ENCODE results near the gene TCP11L1. TPM values are rescaled to one million over a fixed set of nuclear protein-coding genes. Genes with fewer than 3 reads are reported as not detected.

TCP11L1 gene
- total RNA-seq = 9.2 TPM

- peak within 1 kb of the TSS; percentile 96 for H3K4me3 ChIP-seq (ENCODE audit: low read length)
- no peaks in the 10 kb centered on the region for H3K9me3 ChIP-seq (ENCODE audit: low read depth, low read length)
- H3K27me3 ChIP-seq (ENCODE audit: insufficient read depth, low read length) = no peaks in the 10 kb centered on the region
- peaks cover 14% of the 10 kb centered on the region for H3K4me1 ChIP-seq (ENCODE audit: insufficient read depth, low read length)
These were observed at the start of gene TCP11L1 for GRCh38 chr11:33039274-33040032. Gene TCP11L1, plus strand, starts transcription at chr11:33039572. Its CDS starts 4,202 bp downstream, at chr11:33043774.

- no peaks in the 10 kb centered on the region for H3K27me3 ChIP-seq (ENCODE audit: insufficient read depth, low read length)
- H3K9me3 ChIP-seq (ENCODE audit: low read depth, low read length) = peaks cover 8% of the 10 kb centered on the region
- H3K4me1 ChIP-seq (ENCODE audit: insufficient read depth, low read length) = no peaks in the 10 kb centered on the region
- no peak overlapping the region for H3K4me3 ChIP-seq (ENCODE audit: low read length)
These were observed 48.9 kb upstream of the TCP11L1 start for GRCh38 chr11:32990481-32990880.

- Histone ChIP-seq H3K9me3 (ENCODE audit: low read depth, low read length) (peaks cover 8% of the 10 kb centered on the region), H3K4me1 (ENCODE audit: insufficient read depth, low read length) (no peaks in the 10 kb centered on the region), H3K27me3 (ENCODE audit: insufficient read depth, low read length) (no peaks in the 10 kb centered on the region), H3K4me3 (ENCODE audit: low read length) (no peak overlapping the region)
These were observed 47.9 kb upstream of the TCP11L1 start for GRCh38 chr11:32991427-32991826.

DNA sequence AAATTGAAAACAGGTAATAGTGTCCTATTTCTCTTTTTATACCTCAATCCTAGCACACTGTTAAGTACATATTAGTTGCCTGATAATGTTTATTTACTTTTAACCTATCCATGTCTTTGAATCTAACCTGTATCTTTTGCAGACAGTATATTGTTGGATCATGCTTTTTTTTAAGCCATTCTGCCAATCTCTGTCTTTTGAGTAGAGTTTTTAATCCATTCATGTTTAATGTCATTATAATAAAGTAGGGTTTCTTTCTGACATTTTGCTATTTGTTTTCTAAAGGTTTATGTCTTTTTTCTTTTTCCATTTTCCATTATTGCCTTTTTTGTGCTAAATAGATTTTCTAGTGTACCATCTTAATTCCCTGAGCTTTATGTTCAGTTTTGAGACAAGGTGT, 47.5 kb upstream of the TCP11L1 start:
- H3K9me3 ChIP-seq (ENCODE audit: low read depth, low read length) = peaks cover 8% of the 10 kb centered on the region
- H3K27me3 ChIP-seq (ENCODE audit: insufficient read depth, low read length) = no peaks in the 10 kb centered on the region
- H3K4me3 ChIP-seq (ENCODE audit: low read length) = no peak overlapping the region
- no peaks in the 10 kb centered on the region for H3K4me1 ChIP-seq (ENCODE audit: insufficient read depth, low read length)

- no peaks in the 10 kb centered on the region for H3K27me3 ChIP-seq (ENCODE audit: insufficient read depth, low read length)
- no peaks in the 10 kb centered on the region for H3K9me3 ChIP-seq (ENCODE audit: low read depth, low read length)
- no peak overlapping the region for H3K4me3 ChIP-seq (ENCODE audit: low read length)
- no peaks in the 10 kb centered on the region for H3K4me1 ChIP-seq (ENCODE audit: insufficient read depth, low read length)
These were observed 39.2 kb upstream of the TCP11L1 start for GRCh38 chr11:33000181-33000580.

- no peaks in the 10 kb centered on the region for H3K9me3 ChIP-seq (ENCODE audit: low read depth, low read length)
- no peaks in the 10 kb centered on the region for H3K27me3 ChIP-seq (ENCODE audit: insufficient read depth, low read length)
- H3K4me1 ChIP-seq (ENCODE audit: insufficient read depth, low read length) = peaks cover 4% of the 10 kb centered on the region
- no peak overlapping the region for H3K4me3 ChIP-seq (ENCODE audit: low read length)
These were observed 38.1 kb upstream of the TCP11L1 start for GRCh38 chr11:33001281-33001680.

GRCh38 chr11:33001751-33002542, 37.4 kb upstream of the TCP11L1 start:
- Histone ChIP-seq H3K9me3 (ENCODE audit: low read depth, low read length) (no peaks in the 10 kb centered on the region), H3K4me3 (ENCODE audit: low read length) (no peak overlapping the region), H3K27me3 (ENCODE audit: insufficient read depth, low read length) (no peaks in the 10 kb centered on the region), H3K4me1 (ENCODE audit: insufficient read depth, low read length) (peaks cover 4% of the 10 kb centered on the region)

DNA sequence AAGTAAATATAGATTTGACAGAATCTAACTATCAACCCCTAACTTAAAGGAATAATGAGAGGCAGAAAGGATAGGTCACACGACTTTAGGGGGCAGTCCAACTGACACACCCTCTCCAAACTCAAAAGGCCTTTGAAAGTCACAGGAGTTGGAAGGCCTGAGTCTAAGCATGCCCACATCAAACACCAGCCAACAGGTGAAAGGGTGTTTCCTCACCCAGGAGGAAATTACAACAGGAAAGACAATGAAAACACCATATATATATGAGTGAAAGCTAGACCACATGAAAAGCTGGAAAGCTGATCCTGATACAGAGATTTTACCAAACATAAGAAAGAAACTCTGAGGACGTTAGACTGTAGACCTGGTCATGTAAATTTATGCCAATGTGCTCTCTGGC, 34.2 kb upstream of the TCP11L1 start:
- peaks cover 4% of the 10 kb centered on the region for H3K4me1 ChIP-seq (ENCODE audit: insufficient read depth, low read length)
- no peak overlapping the region for H3K4me3 ChIP-seq (ENCODE audit: low read length)
- H3K27me3 ChIP-seq (ENCODE audit: insufficient read depth, low read length) = no peaks in the 10 kb centered on the region

DNA sequence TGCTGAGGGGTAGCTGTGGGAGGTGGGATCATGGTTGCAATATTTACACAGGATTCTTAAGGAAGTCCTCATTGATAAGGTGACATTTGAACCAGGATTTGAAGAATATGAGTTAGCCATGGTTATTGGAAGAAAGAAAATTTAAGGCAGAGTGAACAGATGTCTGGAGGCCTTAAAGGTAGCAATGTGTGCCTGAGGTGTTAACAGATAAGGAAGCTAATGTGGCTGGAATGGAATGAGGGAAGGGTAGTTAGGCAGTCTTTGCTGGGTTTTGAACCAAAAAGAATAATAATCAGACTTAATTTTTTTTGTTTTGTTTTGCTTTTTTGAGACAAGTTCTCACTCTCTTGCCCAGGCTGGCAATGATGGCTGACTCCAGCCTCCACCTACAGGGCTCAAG, 33.4 kb upstream of the TCP11L1 start:
- Histone ChIP-seq H3K27me3 (ENCODE audit: insufficient read depth, low read length) (no peaks in the 10 kb centered on the region), H3K4me3 (ENCODE audit: low read length) (no peak overlapping the region), H3K4me1 (ENCODE audit: insufficient read depth, low read length) (peaks cover 7% of the 10 kb centered on the region)

More for the DNA sequence above, 34.2 kb upstream of the TCP11L1 start:
- no peaks in the 10 kb centered on the region for H3K9me3 ChIP-seq (ENCODE audit: low read depth, low read length)

GRCh38 chr11:33013755-33014154, 25.6 kb upstream of the TCP11L1 start:
- peaks cover under 1% of the 10 kb centered on the region for H3K27me3 ChIP-seq (ENCODE audit: insufficient read depth, low read length)
- no peaks in the 10 kb centered on the region for H3K9me3 ChIP-seq (ENCODE audit: low read depth, low read length)
- no peak overlapping the region for H3K4me3 ChIP-seq (ENCODE audit: low read length)
- peaks cover 33% of the 10 kb centered on the region for H3K4me1 ChIP-seq (ENCODE audit: insufficient read depth, low read length)

More for the DNA sequence above, 33.4 kb upstream of the TCP11L1 start:
- H3K9me3 ChIP-seq (ENCODE audit: low read depth, low read length) = no peaks in the 10 kb centered on the region

- Histone ChIP-seq H3K9me3 (ENCODE audit: low read depth, low read length) (no peaks in the 10 kb centered on the region), H3K4me1 (ENCODE audit: insufficient read depth, low read length) (peaks cover 32% of the 10 kb centered on the region), H3K4me3 (ENCODE audit: low read length) (peak within 1 kb of the TSS; percentile 43), H3K27me3 (ENCODE audit: insufficient read depth, low read length) (peaks cover 7% of the 10 kb centered on the region)
These were observed 23.5 kb upstream of the TCP11L1 start, which contains the start of gene DEPDC7 for GRCh38 chr11:33015621-33016551. Gene DEPDC7, plus strand, starts transcription at chr11:33015878. Its CDS starts 78 bp downstream, at chr11:33015956.

DNA sequence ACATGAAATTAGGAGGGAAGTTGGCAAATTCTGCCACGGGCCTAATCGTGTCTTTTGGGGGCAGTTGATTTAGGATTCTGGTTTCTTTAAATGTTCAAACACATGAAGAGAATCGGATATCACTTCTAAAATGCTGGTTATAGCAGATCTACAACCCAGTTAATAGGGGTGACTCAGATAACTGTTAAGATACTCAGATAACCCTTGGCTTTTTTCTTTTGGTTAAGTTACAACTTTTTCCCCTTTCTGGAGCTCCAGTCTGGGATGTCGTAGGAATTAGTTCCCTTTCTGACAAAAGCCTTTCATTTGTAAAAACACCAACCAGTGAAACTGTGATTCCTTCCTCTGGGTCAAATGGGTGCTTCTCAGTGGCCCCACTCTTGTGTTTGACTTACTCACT, 22.7 kb upstream of the TCP11L1 start:
- Histone ChIP-seq H3K4me1 (ENCODE audit: insufficient read depth, low read length) (peaks cover 24% of the 10 kb centered on the region), H3K9me3 (ENCODE audit: low read depth, low read length) (no peaks in the 10 kb centered on the region), H3K4me3 (ENCODE audit: low read length) (no peak overlapping the region), H3K27me3 (ENCODE audit: insufficient read depth, low read length) (peaks cover 7% of the 10 kb centered on the region)

DNA sequence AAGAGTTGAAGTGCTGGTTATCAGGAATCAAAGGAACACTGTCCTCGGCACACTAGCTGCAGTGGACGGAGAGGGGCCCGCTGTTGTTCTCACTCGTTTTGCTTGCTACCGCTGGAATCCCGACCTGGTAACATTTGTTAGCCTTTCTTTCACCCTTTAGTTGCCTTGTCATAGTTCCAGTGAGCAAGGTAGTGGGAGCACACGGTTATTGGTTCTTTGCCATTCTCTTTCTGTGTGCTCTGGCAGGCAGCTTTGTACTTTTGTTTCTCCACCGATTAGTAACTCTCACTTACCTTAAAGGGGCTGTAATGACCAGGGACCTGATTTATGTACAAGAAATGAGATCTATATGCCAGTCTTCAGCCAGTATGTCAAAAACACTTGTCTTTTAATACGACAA, 21.9 kb upstream of the TCP11L1 start:
- no peaks in the 10 kb centered on the region for H3K9me3 ChIP-seq (ENCODE audit: low read depth, low read length)
- peaks cover 7% of the 10 kb centered on the region for H3K27me3 ChIP-seq (ENCODE audit: insufficient read depth, low read length)
- H3K4me3 ChIP-seq (ENCODE audit: low read length) = no peak overlapping the region
- peaks cover 16% of the 10 kb centered on the region for H3K4me1 ChIP-seq (ENCODE audit: insufficient read depth, low read length)

DNA sequence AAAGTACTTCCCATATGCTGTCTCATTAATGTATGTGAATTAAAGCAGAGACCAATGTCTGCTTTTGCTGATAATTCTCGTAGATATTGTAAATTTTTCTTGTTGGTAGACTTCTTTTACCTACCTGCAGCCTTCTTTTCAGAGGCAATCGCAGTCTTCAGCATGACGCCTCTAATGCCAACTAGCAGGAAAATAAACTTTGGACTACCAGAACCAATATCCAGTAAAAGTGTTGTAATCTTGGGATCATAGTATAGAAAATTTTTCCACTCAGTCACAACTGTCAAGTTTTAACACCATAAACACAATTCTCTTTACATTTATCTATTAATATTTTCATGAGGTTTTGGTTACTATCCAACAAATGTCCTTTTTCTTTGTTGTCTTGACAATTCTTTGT, 21.4 kb upstream of the TCP11L1 start:
- Histone ChIP-seq H3K27me3 (ENCODE audit: insufficient read depth, low read length) (peaks cover 7% of the 10 kb centered on the region), H3K4me1 (ENCODE audit: insufficient read depth, low read length) (peaks cover 14% of the 10 kb centered on the region), H3K4me3 (ENCODE audit: low read length) (no peak overlapping the region), H3K9me3 (ENCODE audit: low read depth, low read length) (no peaks in the 10 kb centered on the region)

All from mononuclear cell (primary cell).